ENCODE measurements around the gene GCN1.

The GCN1 gene

DNA sequence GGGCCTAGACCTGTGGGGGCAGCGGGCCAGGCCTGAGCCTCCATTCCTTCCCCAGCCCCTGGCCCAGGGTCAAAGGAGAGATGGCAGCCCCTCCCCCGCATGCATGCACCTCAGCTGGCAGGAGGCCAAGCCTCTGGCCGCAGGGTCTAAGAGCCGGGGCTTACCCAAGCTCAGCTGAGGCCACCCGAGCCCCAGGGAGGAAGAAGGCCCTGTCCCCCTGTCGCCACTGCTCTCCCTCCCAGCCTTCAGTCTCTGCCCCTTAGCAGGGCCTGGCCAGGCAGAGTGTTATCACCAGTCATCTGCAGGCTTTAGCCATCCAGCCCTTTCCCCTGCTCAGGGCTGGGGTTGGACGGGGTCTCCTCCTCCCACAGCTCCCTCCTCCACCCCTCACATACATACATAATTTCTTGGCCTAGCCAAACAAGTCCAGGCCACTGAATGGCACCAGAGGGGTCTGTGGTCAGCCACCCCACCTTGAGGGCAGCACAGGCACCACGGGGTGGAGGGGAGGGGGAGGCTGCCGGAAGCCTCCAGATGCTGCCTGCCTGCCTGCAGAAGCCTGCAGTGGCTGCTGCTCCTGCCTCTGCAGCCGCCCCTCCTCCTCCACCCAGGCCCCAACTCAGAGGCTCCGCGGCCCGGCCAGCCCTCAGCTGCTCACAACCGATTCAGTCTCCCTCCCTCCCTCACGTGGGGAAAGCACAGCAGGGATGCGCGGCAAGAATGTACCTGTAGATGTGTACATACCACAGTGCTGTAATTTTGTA is 100.7 kb downstream of the GCN1 start:
- DNase-seq (ENCODE audit: low read depth) = no peak

DNA sequence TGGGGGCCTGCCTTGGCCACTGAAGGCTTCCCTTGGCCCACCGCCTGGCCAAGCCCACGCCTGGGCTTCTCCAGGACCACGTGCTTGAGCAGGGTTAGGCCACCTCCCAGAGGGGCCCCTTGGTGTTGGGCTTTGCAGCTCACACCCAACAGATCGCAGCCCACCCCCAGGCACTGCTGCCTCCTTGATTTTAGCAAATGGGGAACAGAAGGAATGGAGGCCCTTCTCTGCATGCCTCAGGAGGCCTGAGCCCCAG is 101.3 kb downstream of the GCN1 start:
- DNase-seq (ENCODE audit: low read depth) = no peak

DNA sequence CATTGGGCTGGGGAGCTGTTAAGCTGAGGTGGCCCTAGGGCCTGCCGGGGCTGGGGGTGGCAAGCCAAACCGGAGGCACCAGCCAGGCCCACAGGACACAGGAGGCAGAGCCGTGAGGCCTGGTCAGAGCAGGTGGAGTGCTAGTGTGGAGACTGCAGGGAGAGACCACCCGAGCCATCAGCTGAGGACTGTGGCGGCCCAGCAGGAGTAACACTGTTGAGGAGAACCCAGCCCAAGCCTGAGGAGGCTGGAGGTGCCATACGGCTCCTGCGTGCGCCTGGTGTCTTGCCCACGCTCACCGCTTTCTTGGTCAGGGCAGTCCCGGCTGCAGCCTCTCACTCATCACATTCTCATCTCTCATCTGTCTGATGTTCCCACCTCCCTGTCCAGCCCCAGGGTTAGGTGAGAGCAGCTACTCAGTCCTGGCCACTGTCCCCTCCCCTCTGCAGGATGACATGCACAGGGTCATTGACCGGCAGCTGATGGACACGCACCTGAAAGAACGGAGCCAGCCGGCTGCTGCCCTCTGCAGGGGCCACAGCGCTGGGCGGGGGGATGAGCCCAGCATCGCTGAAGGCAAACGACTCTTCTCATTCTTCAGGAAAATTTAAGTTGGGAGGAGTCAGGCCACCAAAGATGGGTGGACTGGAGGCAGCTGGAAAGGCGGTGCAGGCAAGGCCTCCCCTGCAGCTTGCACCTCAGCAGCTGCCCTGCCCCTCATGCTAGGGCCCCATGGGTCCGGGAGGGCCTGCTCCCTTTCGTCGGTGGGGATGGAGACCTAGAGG is 101.8 kb downstream of the GCN1 start:
- no peak for DNase-seq (ENCODE audit: low read depth)

DNA sequence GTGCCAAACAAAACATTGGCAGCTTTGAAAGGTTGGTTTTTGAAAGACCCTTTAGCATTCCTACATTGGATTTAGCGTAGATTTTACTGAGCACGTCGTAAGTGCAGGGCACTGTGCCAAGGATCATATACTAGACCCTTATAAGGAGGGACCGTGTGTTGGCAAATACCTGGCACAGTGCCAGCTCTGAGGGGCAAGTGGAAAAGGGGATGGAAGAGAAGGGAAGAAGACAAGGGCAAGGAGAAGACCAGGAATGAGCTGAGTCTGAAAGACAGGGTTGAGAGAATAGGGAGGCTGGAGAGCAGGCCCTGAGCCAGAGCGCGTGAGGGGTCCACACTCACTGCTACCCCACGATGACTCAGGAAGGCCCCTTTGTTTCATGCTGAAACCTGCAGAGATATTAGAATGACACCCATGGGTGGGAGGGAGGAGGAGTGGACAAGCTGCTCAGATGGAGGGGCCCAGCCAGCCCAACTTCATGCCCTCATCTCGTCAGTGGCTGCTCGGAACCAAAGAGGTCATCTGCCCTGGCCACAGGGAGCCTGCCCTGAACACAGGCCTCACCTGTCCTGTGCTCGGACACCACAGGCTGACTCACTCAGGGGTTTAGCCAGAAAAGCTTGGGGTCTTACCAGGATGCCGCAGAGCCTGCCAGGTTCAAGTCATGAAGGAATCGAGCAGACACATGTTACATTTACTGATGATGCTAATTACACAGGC is 103.0 kb downstream of the GCN1 start:
- DNase-seq (ENCODE audit: low read depth) = no peak

DNA sequence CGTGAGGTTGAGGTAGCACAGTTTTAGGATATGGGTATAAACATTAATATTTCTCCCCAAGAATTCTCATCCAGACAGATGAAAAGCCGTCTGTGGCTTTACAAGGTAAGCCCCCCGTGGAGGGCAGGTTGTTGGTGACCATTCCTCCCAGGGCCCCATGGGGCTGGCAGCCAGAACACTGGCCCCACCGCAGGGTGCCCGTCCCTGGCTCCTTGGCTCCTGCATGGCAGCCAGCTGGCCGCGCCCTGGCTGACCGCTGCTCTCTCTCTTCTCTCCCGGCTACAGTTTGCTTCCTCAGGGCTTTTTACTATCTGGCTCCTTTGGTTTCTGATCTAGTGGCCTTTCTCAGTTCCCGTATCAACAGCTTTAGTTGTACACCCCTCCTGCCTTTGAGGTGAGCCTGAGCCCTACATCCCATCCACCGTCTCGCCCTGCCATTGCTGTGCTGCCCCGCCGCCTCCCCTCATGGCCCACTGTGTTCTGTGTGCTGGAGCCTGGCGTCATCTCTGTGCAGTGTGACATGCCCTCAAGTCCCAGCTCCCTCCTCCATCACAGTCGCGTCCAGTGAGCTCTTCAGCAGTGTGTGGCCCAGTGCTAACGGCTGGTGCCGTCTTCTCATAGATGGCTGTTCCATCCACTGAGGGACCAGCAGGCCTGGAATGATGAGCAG is 103.8 kb downstream of the GCN1 start:
- no peak for DNase-seq (ENCODE audit: low read depth)

DNA sequence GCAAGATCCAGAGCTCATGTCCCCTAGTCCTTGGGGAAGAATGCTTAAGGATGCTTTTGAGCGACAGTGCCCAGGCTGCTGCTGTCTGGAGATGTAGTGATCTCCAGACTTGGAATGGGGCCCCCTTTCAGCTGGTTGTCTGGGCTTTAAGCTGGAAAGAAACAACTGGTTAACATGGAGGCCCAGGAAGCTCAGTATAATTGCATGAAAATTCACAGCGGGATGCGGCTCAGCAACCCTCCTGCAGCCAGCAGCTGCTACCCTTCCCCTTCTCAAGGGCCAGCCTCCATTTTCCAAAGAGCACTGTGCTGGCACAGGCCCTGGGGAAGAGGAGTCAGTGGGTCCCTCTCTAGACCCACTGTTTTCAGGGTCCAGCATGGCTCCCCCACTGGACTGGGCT is 104.3 kb downstream of the GCN1 start:
- DNase-seq (ENCODE audit: low read depth) = no peak

DNA sequence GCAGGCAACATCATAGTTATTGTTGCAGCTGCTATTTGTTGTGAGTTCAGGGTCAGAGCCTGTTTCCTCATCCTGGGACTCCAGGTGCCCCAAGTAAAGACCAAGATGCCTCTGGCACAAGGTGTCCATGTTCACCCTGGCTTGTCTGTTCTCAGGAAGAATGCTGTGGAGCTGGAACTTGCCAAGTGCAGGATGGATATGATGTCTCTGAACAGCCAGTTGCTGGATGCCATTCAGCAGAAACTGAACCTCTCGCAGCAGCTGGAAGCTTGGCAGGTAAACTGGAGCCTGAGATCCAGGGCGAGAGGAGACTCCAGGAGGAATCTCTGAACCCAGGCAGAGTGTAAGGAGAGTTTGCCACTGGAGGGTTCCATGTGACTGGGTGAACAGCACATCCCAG is 104.7 kb downstream of the GCN1 start:
- no peak for DNase-seq (ENCODE audit: low read depth)

DNA sequence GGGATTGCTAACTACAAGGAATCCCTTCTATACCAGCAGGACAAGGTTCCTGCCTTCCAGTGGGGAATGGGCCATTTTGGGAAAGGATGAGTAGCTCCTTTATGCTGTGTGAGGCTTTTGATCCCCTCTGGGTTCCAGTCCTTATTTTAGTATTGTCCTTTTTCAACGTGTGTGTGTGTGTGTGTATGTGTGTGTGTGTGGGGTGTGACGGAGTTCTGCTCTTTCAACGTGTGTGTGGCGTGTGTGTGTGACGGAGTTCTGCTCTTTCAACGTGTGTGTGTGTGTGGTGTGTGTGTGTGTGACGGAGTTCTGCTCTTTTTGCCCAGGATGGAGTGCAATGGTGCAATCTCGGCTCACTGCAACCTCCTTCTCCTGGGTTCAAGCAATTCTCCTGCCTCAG is 105.4 kb downstream of the GCN1 start:
- no peak for DNase-seq (ENCODE audit: low read depth)

DNA sequence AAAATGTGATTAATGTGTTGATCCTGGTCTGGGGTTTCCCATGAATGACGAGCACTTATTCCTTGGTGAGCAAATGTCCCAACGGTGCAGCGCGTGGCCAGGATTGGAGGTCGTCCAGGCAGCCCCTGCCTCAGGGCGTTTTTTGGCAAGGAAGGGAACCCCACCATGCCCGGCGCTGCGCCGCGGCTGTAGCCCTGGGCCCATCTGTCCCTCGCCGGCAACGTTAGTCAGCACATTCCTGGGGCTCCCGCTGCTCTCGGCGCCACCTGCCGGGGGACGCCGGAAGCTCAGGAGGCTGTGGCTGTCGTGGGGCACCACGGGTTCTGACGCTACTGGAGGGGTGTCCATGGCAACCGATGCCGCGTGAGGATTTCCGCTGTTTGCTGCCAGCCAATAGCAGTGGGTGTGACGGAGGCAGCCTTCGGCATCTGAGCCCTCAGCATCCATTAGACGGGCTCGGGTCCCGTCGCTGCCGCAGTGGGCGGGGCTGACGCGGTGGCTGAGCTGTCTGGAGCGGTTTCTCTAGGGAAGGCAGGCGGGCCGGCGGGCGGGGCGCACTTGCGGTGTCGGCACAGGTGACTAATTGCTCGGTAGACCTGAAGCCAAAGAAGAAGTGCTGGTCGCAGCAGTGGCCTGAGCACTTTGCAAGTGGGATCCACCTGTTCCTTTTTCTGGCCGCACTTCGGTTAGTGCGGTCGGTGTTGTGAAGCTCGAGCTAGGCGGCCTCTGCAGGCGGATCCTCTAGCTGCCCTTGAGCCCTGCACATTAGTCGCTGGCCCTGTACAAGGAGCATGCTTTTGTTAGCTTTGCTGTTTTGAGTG is 107.5 kb downstream of the GCN1 start:
- DNase-seq (ENCODE audit: low read depth) = peak; percentile 98

DNA sequence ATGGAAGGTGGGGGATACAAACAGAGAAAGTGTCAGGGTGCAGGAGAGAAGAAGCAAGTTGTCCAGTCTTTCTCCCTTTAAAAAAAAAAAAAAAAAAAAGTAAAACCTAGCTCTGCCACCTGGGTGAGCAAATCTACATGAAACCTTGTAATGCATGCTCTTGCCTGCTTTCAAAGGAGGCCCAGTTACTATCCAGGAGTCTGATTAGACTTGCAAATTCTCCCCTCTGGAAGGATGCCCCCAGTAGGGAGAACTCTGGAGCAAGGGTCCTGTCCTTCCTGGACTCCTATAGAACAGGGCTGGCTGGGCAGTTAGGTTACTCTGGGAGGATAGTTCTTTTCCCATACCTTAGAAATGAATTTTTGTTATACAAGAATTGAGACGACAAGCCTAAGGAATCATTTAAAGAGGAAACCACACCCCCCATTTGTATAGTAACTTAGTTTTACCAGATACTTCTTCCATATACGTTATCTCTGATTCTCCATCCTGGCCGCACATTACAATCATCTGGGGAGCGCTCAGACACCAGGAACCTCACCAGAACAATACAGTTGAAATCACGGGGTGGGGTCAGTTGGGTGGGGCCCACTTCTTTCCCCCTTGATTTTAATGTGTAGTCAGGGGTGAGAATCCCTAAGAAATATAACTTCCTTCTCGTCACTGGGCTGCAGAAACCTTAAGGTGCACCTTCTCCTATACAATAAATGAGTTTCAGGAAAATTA is 108.4 kb downstream of the GCN1 start:
- DNase-seq (ENCODE audit: low read depth) = no peak

DNA sequence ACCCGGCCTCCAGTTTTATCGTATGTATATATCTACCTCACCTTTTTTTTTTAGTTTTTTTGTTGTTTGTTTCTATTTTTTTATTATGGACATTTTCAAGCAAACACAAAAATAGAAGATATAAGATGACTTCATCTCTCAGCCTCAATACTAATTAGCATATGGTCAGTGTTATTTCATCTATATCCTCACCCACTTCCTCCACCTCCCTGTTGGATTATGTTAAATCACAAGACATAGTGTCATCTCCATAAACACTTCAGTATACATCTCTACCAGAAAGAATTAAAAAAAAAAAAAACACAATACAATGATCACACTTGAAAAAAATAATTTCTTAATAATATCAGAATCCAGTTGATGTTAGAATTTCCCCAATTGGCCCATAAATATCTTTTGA is 112.9 kb downstream of the GCN1 start:
- DNase-seq (ENCODE audit: low read depth) = no peak

DNA sequence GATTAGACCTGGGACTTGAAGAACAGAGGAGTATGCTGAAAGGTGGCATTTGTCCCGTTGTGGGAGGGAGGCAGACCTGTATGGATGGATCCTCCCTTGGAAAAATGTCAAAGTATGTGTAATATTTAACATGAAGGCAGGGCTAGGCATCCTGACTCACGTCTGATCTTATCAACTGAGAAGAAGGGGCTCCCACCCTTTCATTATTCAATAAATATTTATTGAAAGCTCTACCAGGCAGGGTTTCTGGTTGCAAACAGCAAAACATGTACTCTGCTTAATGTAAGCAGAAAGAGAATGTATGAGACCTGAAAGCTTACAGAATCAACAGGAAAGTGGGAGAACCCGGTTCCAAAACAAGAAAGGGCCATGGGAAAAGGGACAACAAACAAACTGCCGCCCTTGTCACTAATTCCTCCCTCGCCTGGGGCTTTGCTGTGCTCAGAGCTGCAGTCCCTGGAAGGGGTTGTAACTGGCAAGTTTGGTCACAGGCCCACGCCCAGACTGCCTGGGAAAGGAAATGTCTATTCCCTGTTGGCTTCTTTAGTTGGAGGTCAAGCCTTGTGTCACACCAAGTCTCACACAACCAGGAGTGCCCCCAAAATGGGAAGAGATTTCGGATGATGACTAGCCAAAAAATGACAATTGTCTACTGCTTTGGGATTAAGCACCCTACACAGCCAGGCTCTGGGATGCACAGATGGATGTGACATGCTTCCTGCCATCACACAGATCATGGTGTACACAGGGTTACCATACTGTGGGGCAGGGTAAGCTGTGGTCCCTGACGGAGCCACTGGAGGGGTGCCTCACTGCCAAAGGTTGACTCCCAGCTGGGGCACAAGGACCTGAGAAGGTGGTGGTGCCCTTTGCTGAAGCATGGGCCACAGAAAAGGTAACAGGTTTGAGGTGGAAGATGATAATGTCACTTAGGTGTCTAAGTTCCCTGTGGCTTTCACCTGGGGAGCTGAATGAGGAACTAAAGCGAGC is 114.8 kb downstream of the GCN1 start:
- no peak for DNase-seq (ENCODE audit: low read depth)

DNA sequence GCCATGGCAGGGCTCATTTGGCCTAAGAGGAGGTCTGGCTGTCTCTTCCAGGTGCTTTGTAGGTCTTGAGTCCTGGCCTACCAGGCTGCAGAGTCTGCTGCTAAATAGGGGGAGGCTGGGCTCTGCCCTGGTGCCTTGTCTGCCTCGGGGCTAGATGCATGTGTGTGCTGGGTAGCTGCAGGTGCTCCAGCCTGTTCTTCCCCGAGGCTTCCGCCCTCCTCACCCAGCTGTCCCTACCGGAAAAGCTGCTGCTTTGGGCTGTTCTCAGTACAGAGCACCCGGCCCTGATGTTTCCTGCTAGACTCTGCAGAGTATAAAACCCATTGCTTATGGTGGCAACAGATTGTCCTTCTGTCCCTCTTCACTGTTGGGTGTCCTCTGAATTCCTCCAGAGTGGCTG is 115.6 kb downstream of the GCN1 start:
- no peak for DNase-seq (ENCODE audit: low read depth)

DNA sequence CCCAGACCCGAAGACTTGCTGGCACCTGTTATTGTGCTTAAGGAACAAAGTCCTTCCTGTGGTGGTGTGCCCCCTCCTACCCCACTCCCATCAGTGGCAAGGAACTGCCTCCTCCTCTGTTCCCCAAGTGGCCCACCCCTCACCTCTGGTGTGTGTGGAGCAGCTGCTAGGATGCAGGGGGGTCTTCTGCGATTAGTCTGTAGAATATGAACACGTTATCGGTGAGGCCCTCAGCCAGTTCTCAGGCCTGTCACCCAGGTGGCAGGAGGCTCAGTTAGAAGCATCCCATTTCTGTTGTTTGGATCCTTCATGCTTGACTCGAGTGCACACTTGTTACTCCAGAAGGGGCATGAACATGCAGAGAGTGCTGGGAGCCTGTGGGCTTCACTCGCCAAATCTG is 117.3 kb downstream of the GCN1 start:
- no peak for DNase-seq (ENCODE audit: low read depth)

All from stromal cell of bone marrow (primary cell).